Endothelial cell of umbilical vein (primary cell): ENCODE data around the gene EFCAB9. TPM values are rescaled to one million over a fixed set of nuclear protein-coding genes. Genes with fewer than 3 reads are reported as not detected.

Experiments used
- BruUV-seq: library from RNA; stranded (reverse); fragments of 400-500 nt; replicated peaks from 2 replicates; lab custom pipeline; 2021; lab: Mats Ljungman, UMichigan
- CTCF ChIA-PET: fragments of 300-600, 350-600 bp; sonication (Branson Sonifier 250); formaldehyde crosslinking; loops from one replicate; lab custom pipeline; 2021; ENCODE audit warnings: antibody characterized with exemption, inconsistent platforms; lab: Charles Lee
- POLR2A ChIA-PET: fragments of 300-600, 350-600 bp; sonication (Branson Sonifier 250); formaldehyde crosslinking; loops from one replicate; lab custom pipeline; 2021; ENCODE audit warnings: antibody characterized with exemption, inconsistent platforms; lab: Charles Lee
- DNase-seq: peaks from one replicate; pipeline ENCODE4 v3.0.0-alpha.2; 2011; ENCODE audit warnings: low read depth, low spot score
- FAIRE-seq: peaks from 2 replicates; lab custom pipeline; 2011; peaks lifted over from hg19 to GRCh38; lab: Jason Lieb, UNC
- H2AFZ ChIP-seq: 2 replicates; pipeline ENCODE4 v1.6.0; 2012; ENCODE audit warnings: low read depth, low read length, control low read depth, inconsistent platforms
- H3K27ac ChIP-seq: 2 replicates; pipeline ENCODE4 v1.5.1; 2011; ENCODE audit warnings: low read depth, mild to moderate bottlenecking, control low read depth, low read length, moderate library complexity; ENCODE audit not compliant: insufficient read depth
- H3K27me3 ChIP-seq, 2 experiments: 2 replicates each; pipeline versions ENCODE4 v1.6.0 to v1.6.1; 2011; ENCODE audit warnings: low read length in 2 of 2, mixed read lengths in 1 of 2; ENCODE audit not compliant: control insufficient read depth in 2 of 2, insufficient read depth in 2 of 2
- H3K36me3 ChIP-seq, 2 experiments: 2 replicates in 1 of 2; 3 replicates in 1 of 2; pipeline ENCODE4 v1.5.1; 2011; ENCODE audit warnings: low read length in 2 of 2, mild to moderate bottlenecking in 1 of 2, moderate library complexity in 1 of 2; ENCODE audit not compliant: control insufficient read depth in 2 of 2, insufficient read depth in 2 of 2; ENCODE audit errors: extremely low read depth in 1 of 2
- H3K4me1 ChIP-seq: 3 replicates; pipeline ENCODE4 v1.5.1; 2011; ENCODE audit warnings: mild to moderate bottlenecking, low read length; ENCODE audit not compliant: control insufficient read depth, insufficient read depth; ENCODE audit errors: extremely low read depth
- H3K4me2 ChIP-seq: 2 replicates; pipeline ENCODE4 v1.6.1; 2011; ENCODE audit warnings: low read length, control low read depth, mixed read lengths; ENCODE audit not compliant: insufficient read depth
- H3K4me3 ChIP-seq, 3 experiments: fragments of 200-600 bp in 1 of 3; sonication (generic), shearing (Covaris generic) in 1 of 3; replicated peaks in 1 of 3; 2 replicates each; pipeline ENCODE4 v1.5.1; 2011 to 2016; ENCODE audit warnings: control low read depth in 3 of 3, low read length in 3 of 3, mild to moderate bottlenecking in 2 of 3, inconsistent platforms in 1 of 3, low read depth in 1 of 3, moderate library complexity in 1 of 3; ENCODE audit not compliant: insufficient read depth in 1 of 3
- H3K79me2 ChIP-seq: 2 replicates; pipeline ENCODE4 v1.6.0; 2012; ENCODE audit warnings: low read length, inconsistent platforms; ENCODE audit not compliant: control insufficient read depth, insufficient read depth
- H3K9ac ChIP-seq: replicated peaks from 2 replicates; pipeline ENCODE3; 2011; ENCODE audit warnings: low read length, control low read depth; ENCODE audit not compliant: insufficient read depth; ENCODE audit errors: extremely low read depth
- H3K9me1 ChIP-seq: replicated peaks from 3 replicates; pipeline ENCODE4 v1.6.0; 2011; ENCODE audit warnings: mild to moderate bottlenecking, low read length; ENCODE audit not compliant: control insufficient read depth, insufficient read depth; ENCODE audit errors: extremely low read depth
- H3K9me3 ChIP-seq: replicated peaks from 2 replicates; pipeline ENCODE4 v1.5.1; 2012; ENCODE audit warnings: low read length, inconsistent platforms; ENCODE audit not compliant: control insufficient read depth, insufficient read depth
- H4K20me1 ChIP-seq: replicated peaks from 2 replicates; pipeline ENCODE3; 2011; ENCODE audit warnings: mild to moderate bottlenecking, low read length; ENCODE audit not compliant: control insufficient read depth, insufficient read depth; ENCODE audit errors: extremely low read depth
- EZH2 ChIP-seq: IDR thresholded peaks from 2 replicates; pipeline ENCODE4 v1.6.1; 2012; ENCODE audit warnings: borderline replicate concordance, low read depth, mild to moderate bottlenecking, moderate library complexity, low read length, inconsistent platforms; ENCODE audit not compliant: severe bottlenecking
- FOS ChIP-seq: IDR thresholded peaks from 2 replicates; pipeline ENCODE4 v1.6.1; 2011; ENCODE audit warnings: mild to moderate bottlenecking, low read length, moderate library complexity, borderline replicate concordance; ENCODE audit not compliant: insufficient read depth
- GATA2 ChIP-seq: IDR thresholded peaks from 2 replicates; pipeline ENCODE4 v1.7.0; 2011; ENCODE audit warnings: low read depth, mild to moderate bottlenecking, moderate library complexity, mixed read lengths, low read length; ENCODE audit not compliant: insufficient read length, insufficient read depth
- JUN ChIP-seq: IDR thresholded peaks from 2 replicates; pipeline ENCODE4 v1.6.1; 2011; ENCODE audit warnings: borderline replicate concordance, low read depth; ENCODE audit not compliant: insufficient read length, insufficient read depth
- MYC ChIP-seq: IDR thresholded peaks from one replicate; pipeline ENCODE4 v1.6.1; 2011; ENCODE audit warnings: mild to moderate bottlenecking, low read depth, low read length
- POLR2A ChIP-seq: IDR thresholded peaks from 2 replicates; pipeline ENCODE4 v1.6.1; 2012; ENCODE audit warnings: low read depth, mild to moderate bottlenecking, control low read depth, low read length
- POLR2AphosphoS5 ChIP-seq: IDR thresholded peaks from 2 replicates; pipeline ENCODE4 v1.6.1; 2012; ENCODE audit warnings: low read depth, mild to moderate bottlenecking, control low read depth, low read length, moderate library complexity; ENCODE audit not compliant: insufficient read depth
- dilution Hi-C: fragments of 300-500 bp; cut with MboI; formaldehyde crosslinking; loops from one replicate; pipeline ENCODE4 v1.15.0; 2019; ENCODE audit warnings: low sequenced_read_pairs; ENCODE audit not compliant: extremely low pct_ligation_motif_present
- intact Hi-C: fragments of 100-400 bp; cut with micrococcal nuclease; formaldehyde crosslinking; loops from one replicate; pipeline ENCODE4 v1.10.0; 2022
- polyA plus RNA-seq, 4 experiments: library from polyadenylated mRNA; depleted of rRNA in 3 of 4; stranded (reverse) in 3 of 4; unstranded in 1 of 4; fragments of >200 nt; gene quantifications; 2 replicates each; pipeline versions ENCODE4 v1.2.1 to v1.2.3, GENCODE V29; 2011 to 2012; ENCODE audit warnings: missing spikeins in 1 of 4
- total RNA-seq: library from RNA; stranded (reverse); gene quantifications from 2 replicates; pipeline ENCODE4 v1.2.3, GENCODE V29; 2021
- TF ChIP-seq, protein P1 (sequence below), 2 donors: IDR thresholded peaks; 1 replicate in 1 of 2; 2 replicates in 1 of 2; pipeline ENCODE4 v1.5.1; 2011; ENCODE audit warnings: low read length in 2 of 2, mild to moderate bottlenecking in 2 of 2, moderate library complexity in 2 of 2, control low read depth in 1 of 2, inconsistent platforms in 1 of 2, low read depth in 1 of 2; ENCODE audit not compliant: insufficient read depth in 1 of 2; ENCODE audit errors: extremely low read depth in 1 of 2
- TF ChIP-seq, protein P2 (sequence below): IDR thresholded peaks from 2 replicates; pipeline ENCODE4 v1.6.1; 2011; ENCODE audit not compliant: insufficient read depth, insufficient read length

The EFCAB9 gene
- total and polyA plus RNA-seq, 2 donors (not counting 3 experiments of a cell fraction or from before 2014, with no cell fraction given) = not detected

DNA sequence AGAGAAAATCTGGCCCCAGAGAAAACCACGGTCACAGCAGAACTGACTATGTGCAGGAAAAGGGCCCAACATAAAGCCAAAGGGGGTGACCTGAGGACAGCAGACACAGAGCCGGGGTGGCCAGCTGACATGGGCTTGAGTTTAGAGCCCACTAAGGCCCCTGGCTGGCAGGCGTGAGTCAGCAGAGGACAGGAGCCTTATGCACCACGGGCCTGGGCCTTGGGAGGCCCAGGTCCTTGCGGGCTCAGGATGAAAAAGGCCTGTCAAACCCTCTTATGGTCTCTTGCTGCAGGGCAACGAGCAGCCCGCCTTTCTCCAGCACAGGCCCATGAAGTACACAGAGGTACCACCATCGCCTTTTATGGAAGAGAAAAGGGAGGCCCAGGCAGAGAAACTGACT is 25.7 kb upstream of the EFCAB9 start:
- Histone ChIP-seq H3K27ac (no peak overlapping the region), H3K9me3 (no peaks in the 10 kb centered on the region), H3K36me3 (no peaks in the 10 kb centered on the region), H2AFZ (no peak overlapping the region), H3K4me3 (no peak overlapping the region), H3K79me2 (no peaks in the 10 kb centered on the region), H3K4me2 (no peak overlapping the region), H4K20me1 (no peaks in the 10 kb centered on the region), H3K9ac (no peak overlapping the region), H3K9me1 (no peaks in the 10 kb centered on the region), H3K4me1 (no peaks in the 10 kb centered on the region), H3K27me3 (no peaks in the 10 kb centered on the region)
- POLR2A ChIA-PET = no interaction called here
- DNase-seq (no peak), FAIRE-seq (no peak)
- intact Hi-C loops (no loop called here), dilution Hi-C loops (no loop called here)
- CTCF ChIA-PET = interaction anchor here (0.6 to 0.8 kb wide), 2 partner anchors 10 to 21 kb away, joined by 3 read pairs; no protein-coding TSS in a partner anchor
- no TSS peak for BruUV-seq
- TF ChIP-seq JUN = no peak
- no peak for TF ChIP-seq POLR2AphosphoS5
- TF ChIP-seq GATA2 = no peak
- TF ChIP-seq POLR2A = no peak
- TF ChIP-seq EZH2 = no peak
- TF ChIP-seq, protein P1, sequence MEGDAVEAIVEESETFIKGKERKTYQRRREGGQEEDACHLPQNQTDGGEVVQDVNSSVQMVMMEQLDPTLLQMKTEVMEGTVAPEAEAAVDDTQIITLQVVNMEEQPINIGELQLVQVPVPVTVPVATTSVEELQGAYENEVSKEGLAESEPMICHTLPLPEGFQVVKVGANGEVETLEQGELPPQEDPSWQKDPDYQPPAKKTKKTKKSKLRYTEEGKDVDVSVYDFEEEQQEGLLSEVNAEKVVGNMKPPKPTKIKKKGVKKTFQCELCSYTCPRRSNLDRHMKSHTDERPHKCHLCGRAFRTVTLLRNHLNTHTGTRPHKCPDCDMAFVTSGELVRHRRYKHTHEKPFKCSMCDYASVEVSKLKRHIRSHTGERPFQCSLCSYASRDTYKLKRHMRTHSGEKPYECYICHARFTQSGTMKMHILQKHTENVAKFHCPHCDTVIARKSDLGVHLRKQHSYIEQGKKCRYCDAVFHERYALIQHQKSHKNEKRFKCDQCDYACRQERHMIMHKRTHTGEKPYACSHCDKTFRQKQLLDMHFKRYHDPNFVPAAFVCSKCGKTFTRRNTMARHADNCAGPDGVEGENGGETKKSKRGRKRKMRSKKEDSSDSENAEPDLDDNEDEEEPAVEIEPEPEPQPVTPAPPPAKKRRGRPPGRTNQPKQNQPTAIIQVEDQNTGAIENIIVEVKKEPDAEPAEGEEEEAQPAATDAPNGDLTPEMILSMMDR (IDR thresholded peaks at IDR 0.05; ENCODE audit: extremely low read depth in 1 of 2, insufficient read depth in 1 of 2, low read depth in 1 of 2, low read length in 2 of 2) = no peak
- no peak for TF ChIP-seq MYC
- TF ChIP-seq, protein P2, sequence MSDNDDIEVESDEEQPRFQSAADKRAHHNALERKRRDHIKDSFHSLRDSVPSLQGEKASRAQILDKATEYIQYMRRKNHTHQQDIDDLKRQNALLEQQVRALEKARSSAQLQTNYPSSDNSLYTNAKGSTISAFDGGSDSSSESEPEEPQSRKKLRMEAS = no peak
- no peak for TF ChIP-seq FOS
